DMS79 treated with DMSO at 0.1 percent for 48 hours (cell line): ENCODE measurements around the gene ADAM10.

Source experiments
- DNase-seq: peaks from one replicate; lab custom pipeline; 2025; lab: John Stamatoyannopoulos, UW

ADAM10 gene

DNA sequence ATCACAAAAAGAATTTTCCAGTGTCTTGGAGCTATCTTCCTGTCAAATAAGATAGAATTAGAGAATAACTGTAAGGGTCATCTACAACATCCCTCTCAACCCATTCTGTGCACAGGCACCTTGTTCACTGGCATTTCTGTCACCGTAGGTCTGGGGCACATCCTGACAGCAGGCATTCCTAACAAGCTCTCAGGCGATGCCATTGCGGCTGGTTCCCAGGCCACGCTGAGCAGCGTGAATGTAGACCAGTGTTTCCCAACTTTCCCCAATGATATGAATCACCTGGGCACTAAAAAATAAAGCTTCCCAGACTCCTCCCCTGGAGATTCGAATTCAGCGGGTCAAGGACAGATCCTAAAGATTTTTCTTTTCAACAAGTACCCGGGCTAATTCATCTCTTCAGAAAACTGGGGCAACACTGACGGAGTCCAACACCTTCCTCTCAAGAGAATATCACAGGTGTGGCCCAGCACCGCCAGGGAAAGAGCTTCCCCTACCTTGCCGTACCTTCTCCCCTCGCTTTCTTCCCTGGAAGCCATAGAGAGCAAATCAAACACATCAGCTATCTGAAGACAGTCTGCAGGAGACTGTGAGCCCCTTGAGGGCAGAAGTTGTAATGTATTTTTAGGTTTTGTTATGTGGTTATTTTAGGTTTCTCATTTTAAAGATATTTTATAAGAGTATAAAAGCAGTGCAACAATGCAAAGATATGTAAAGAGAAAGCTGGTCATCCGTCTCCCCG lies 174.3 kb downstream of the ADAM10 start:
- no peak for DNase-seq

GRCh38 chr15:58574631-58575030 lies 174.9 kb downstream of the ADAM10 start:
- DNase-seq: no peak

- DNase-seq: no peak
These were observed 176.2 kb downstream of the ADAM10 start for GRCh38 chr15:58573270-58573669.

GRCh38 chr15:58572521-58572920 lies 177.0 kb downstream of the ADAM10 start:
- DNase-seq: no peak

GRCh38 chr15:58571491-58571890 lies 178.0 kb downstream of the ADAM10 start:
- DNase-seq: no peak

DNA sequence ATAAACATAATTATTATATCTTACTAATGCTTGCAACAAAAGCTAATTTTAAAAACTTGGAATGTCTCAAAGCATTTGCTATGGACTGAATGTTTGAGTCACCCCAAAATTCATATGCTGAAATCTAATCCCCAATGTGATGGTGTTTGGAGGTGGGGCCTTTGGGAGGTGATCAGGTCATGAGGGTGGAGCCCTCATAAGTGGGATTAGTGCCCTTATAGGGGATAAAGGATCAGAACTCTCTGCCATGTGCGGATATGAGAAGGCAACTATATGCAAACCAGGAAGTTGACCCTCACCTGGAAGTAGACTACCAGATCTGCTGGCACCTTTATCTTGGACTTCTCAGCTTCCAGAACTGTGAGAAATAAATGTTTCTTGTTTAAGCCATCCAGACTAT lies 180.1 kb downstream of the ADAM10 start:
- DNase-seq: no peak

- peak; percentile 67 for DNase-seq
These were observed 181.3 kb downstream of the ADAM10 start for GRCh38 chr15:58568157-58568571.

GRCh38 chr15:58566029-58566428 lies 183.5 kb downstream of the ADAM10 start:
- no peak for DNase-seq

DNA sequence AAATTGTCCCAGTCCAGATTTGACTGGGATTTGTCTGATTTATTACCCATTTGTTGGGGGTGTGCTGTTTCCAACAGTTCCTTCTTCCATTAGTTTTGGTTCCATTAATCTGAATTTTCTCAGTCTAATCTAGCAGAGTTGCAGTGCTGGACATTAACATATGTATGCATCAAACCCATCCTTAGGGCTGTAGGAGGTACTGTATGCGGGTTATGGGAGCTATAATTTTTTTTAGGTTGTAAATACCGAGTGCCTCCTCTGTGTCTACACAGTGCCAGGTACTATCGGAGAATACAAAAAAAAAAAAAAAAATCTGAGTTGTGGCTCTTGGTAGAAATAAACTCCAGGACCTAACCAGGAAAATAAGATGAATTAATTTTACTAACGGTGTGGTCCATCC lies 183.9 kb downstream of the ADAM10 start:
- no peak for DNase-seq

GRCh38 chr15:58564981-58565380 lies 184.5 kb downstream of the ADAM10 start:
- DNase-seq: no peak

GRCh38 chr15:58562135-58562534 lies 187.4 kb downstream of the ADAM10 start:
- peak; percentile 68 for DNase-seq

DNA sequence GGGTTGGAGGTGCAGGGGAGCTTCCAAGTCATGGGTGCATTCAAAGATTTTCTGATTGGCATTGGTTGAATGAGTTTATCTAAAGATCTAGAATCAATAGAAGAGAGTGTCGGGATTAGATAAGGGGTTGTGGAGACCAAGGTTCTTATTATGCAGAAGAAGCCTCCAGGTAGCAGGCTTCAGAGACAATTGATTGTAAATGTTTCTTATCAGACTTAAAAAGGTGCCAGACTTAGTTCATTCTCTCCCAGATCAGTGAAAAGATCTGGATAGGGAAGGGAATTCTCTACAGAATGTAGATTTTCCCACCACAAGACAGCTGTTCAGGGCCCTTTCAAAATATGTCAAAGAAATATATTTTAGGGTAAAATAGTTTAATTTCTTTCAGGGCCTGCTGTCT lies 188.2 kb downstream of the ADAM10 start:
- no peak for DNase-seq

DNA sequence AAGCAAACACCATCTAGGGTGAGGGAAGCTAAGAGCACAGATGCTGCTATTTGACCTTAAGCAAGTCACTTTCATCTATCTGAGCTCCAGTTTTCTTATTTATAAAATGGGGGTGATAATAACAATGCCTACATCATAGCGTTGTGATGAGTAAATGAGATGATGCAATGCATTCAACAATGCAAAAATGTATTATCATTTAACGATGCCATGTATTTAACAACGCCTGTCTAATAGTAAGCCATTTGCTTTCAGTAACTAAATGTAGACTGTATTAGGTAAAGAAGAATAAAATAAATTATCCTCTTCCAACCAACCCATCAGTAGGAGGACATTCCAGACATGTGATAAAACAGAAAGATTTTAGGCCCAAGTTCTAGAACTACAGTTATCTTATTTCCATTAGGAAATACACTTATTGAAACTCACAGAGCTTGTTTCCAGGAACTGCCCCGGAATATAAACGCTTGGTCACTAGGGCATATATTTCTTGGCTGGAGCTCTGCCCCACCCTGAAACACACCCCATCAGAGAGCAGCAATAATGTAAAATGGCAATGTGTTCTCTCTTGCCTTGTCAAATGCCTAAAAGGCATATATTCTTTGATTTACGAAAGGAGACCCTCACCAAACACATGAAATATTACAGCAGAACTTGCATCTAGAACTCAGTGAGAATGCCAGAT lies 189.5 kb downstream of the ADAM10 start:
- DNase-seq: no peak

GRCh38 chr15:58558777-58559176 lies 190.7 kb downstream of the ADAM10 start:
- DNase-seq: no peak

GRCh38 chr15:58556541-58556940 lies 193.0 kb downstream of the ADAM10 start:
- no peak for DNase-seq

DNA sequence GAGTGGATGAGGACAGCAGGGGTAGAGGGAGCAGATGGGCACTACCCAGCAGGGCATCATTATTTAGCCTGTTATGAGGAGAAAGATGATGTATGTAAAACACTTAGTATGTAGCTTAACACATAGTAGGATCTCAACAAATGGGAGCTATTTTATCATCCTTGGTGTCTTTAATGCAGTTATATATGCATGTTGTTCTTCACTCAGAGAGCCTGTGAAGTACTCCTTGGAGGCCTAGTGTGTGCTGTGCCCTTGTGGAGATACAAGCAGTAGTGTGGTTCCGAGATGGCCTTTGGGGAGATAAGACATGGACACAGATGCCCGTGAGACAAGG lies 193.5 kb downstream of the ADAM10 start:
- DNase-seq: no peak

GRCh38 chr15:58555162-58556027 lies 194.1 kb downstream of the ADAM10 start:
- no peak for DNase-seq

GRCh38 chr15:58554758-58555157 lies 194.7 kb downstream of the ADAM10 start:
- DNase-seq: no peak

GRCh38 chr15:58553365-58553918 lies 196.1 kb downstream of the ADAM10 start:
- DNase-seq: no peak

- DNase-seq: no peak
These were observed 196.8 kb downstream of the ADAM10 start for GRCh38 chr15:58552505-58553364.

DNA sequence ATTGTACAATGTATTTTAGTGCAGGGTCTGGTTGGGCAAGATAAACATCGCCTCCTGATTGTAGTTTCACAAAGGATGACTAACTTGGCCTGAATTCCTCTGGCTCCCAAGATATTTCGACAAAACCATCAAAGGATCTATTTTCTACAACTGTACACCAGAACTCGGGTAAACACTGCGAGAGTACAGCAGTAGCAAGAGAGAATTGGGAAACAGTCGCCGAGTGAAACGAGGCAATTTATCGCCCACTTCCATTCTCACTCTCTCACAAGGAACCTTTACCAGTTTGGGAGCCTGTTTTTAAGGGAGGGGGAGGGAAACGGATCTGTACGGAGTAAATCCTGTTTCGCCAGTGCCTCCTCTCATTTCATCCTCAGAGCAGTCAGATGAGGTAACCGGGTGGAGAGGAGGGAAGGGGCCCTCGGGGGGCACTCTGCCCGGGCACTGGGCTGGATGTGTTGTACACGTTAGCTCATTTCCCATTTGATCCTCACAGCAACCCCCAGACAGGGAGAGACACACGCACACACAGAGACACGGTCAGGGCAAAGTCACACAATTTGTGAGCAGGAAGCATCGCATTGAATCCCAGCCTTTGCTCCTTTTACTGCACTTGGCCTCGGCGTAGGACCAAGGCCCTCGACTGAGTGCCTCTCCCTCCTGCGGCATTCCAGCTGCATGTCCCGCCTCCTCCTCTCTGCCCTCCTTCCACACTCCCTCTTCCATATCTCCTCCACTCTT lies 197.6 kb downstream of the ADAM10 start:
- DNase-seq: no peak
